ENCODE data around the gene DNER.

DNER gene

GRCh38 chr2:229416116-229416694, 298.1 kb downstream of the DNER start:
- H3K27ac ChIP-seq = no peak overlapping the region
- no peak for DNase-seq (ENCODE audit: low spot score)
- TF ChIP-seq CTCF (conservative IDR thresholded peaks at IDR 0.05; ENCODE audit: low read depth) = no peak
- CTCF ChIA-PET = no interaction called here
- POLR2A ChIA-PET (ENCODE audit: low non-redundant PET) = no interaction called here

- TF ChIP-seq CTCF (conservative IDR thresholded peaks at IDR 0.05; ENCODE audit: low read depth) = no peak
- no peak for DNase-seq (ENCODE audit: low spot score)
- ChIA-PET CTCF (no interaction called here), POLR2A (ENCODE audit: low non-redundant PET) (no interaction called here)
- H3K27ac ChIP-seq = no peak overlapping the region
These were observed 299.7 kb downstream of the DNER start for GRCh38 chr2:229414631-229415030.

GRCh38 chr2:229412686-229413085, 301.7 kb downstream of the DNER start:
- H3K27ac ChIP-seq = no peak overlapping the region
- CTCF ChIA-PET = no interaction called here
- TF ChIP-seq CTCF (conservative IDR thresholded peaks at IDR 0.05; ENCODE audit: low read depth) = no peak
- DNase-seq (ENCODE audit: low spot score) = no peak
- POLR2A ChIA-PET (ENCODE audit: low non-redundant PET) = no interaction called here

GRCh38 chr2:229410946-229411345, 303.4 kb downstream of the DNER start:
- POLR2A ChIA-PET (ENCODE audit: low non-redundant PET) = no interaction called here
- DNase-seq (ENCODE audit: low spot score) = no peak
- TF ChIP-seq CTCF (conservative IDR thresholded peaks at IDR 0.05; ENCODE audit: low read depth) = no peak
- no peak overlapping the region for H3K27ac ChIP-seq
- CTCF ChIA-PET = no interaction called here

- no peak for DNase-seq (ENCODE audit: low spot score)
- CTCF ChIA-PET = interaction anchor here (0.6 kb wide), 1 partner anchor 99 kb away, joined by 3 read pairs; no protein-coding TSS in a partner anchor
These were observed 304.1 kb downstream of the DNER start for GRCh38 chr2:229410264-229410663.

GRCh38 chr2:229409751-229410181, 304.6 kb downstream of the DNER start:
- ChIA-PET POLR2A (ENCODE audit: low non-redundant PET) (no interaction called here), CTCF (interaction anchor here (0.6 kb wide), 1 partner anchor 99 kb away, joined by 3 read pairs; no protein-coding TSS in a partner anchor)
- TF ChIP-seq CTCF (conservative IDR thresholded peaks at IDR 0.05; ENCODE audit: low read depth) = no peak
- DNase-seq (ENCODE audit: low spot score) = no peak
- H3K27ac ChIP-seq = peak overlapping the region; percentile 22; the same call in 1 of the 2 replicates

More at GRCh38 chr2:229410264-229410663, 304.1 kb downstream of the DNER start:
- H3K27ac ChIP-seq = peak overlapping the region; percentile 22; the same call in 1 of the 2 replicates
- POLR2A ChIA-PET (ENCODE audit: low non-redundant PET) = no interaction called here
- TF ChIP-seq CTCF (conservative IDR thresholded peaks at IDR 0.05; ENCODE audit: low read depth) = no peak

All from RWPE1 (cell line).